ENCODE results near the gene PLCG2. TPM values are rescaled to one million over a fixed set of nuclear protein-coding genes. Genes with fewer than 3 reads are reported as not detected.

Gene PLCG2
- total RNA-seq, 1 experiment from 2014 or later, result 3.5 TPM

GRCh38 chr16:81730090-81731051 is 48.7 kb upstream of the PLCG2 start:
- POLR2A ChIA-PET (ENCODE audit: unreplicated experiment), result no interaction called here
- no peaks in the 10 kb centered on the region for H4K20me1 ChIP-seq (ENCODE audit: low read length)
- no peaks in the 10 kb centered on the region for H3K27me3 ChIP-seq (ENCODE audit: low read length)
- peak overlapping the region; percentile 74 for H2AFZ ChIP-seq (ENCODE audit: low read length)
- H3K9me3 ChIP-seq (ENCODE audit: low read length), result no peaks in the 10 kb centered on the region
- DNase-seq (peak; percentile 44), ATAC-seq (peak; percentile 81)
- no peaks in the 10 kb centered on the region for H3K79me2 ChIP-seq (ENCODE audit: low read length)
- H3K4me2 ChIP-seq (ENCODE audit: low read length), result peak overlapping the region; percentile 65
- no peaks in the 10 kb centered on the region for H3K36me3 ChIP-seq (ENCODE audit: low read depth, low read length)
- H3K9me2 ChIP-seq (replicated peaks; ENCODE audit: low read length), result no peaks in the 10 kb centered on the region
- H3F3A ChIP-seq (ENCODE audit: low read length, unreplicated experiment), result no peaks in the 10 kb centered on the region
- BruUV-seq (replicated peaks), result no TSS peak
- TF ChIP-seq, protein P1, sequence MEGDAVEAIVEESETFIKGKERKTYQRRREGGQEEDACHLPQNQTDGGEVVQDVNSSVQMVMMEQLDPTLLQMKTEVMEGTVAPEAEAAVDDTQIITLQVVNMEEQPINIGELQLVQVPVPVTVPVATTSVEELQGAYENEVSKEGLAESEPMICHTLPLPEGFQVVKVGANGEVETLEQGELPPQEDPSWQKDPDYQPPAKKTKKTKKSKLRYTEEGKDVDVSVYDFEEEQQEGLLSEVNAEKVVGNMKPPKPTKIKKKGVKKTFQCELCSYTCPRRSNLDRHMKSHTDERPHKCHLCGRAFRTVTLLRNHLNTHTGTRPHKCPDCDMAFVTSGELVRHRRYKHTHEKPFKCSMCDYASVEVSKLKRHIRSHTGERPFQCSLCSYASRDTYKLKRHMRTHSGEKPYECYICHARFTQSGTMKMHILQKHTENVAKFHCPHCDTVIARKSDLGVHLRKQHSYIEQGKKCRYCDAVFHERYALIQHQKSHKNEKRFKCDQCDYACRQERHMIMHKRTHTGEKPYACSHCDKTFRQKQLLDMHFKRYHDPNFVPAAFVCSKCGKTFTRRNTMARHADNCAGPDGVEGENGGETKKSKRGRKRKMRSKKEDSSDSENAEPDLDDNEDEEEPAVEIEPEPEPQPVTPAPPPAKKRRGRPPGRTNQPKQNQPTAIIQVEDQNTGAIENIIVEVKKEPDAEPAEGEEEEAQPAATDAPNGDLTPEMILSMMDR (conservative IDR thresholded peaks at IDR 0.05; ENCODE audit: low read depth, low read length), result peak; percentile 64
- no peak for TF ChIP-seq EZH2 (IDR thresholded peaks at IDR 0.05; ENCODE audit: low read length, unreplicated experiment)
- no peak overlapping the region for H3K27ac ChIP-seq (ENCODE audit: low read length)
- no peaks in the 10 kb centered on the region; the same call in 1 of the 2 replicates for H3K4me1 ChIP-seq (ENCODE audit: insufficient read depth, low read length)
- CTCF ChIA-PET, result interaction anchor here (0.6 kb wide), 2 partner anchors 15 to 280 kb away, joined by 4 read pairs; no protein-coding TSS in a partner anchor
- intact Hi-C loops (cut with micrococcal nuclease), result no loop called here
- no peak overlapping the region for H3K9ac ChIP-seq (ENCODE audit: low read length)
- H3K4me3 ChIP-seq (ENCODE audit: low read length), result peak overlapping the region; percentile 16; the same call in 1 of the 2 replicates

DNA sequence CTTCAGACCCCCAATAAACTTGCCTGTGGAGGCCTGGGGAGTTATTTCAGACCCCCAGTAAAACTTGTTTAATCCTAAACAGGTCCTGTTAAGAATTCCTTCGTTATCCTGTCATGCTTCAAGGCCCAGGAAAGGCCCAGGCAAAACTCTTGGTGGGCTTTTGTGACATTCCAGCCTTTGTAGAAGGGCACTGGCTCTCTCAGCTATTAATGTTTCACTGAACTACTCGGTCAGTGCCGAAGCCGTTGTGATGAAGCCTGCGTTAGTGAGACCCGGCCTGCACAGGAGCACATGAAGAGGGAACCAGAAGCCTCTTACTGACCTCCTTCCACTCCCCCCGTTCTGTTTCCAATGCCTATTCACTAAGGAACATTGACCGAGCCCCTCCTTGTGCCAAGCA is 47.4 kb upstream of the PLCG2 start:
- intact Hi-C loops (cut with micrococcal nuclease), result no loop called here
- Histone ChIP-seq H3K27me3 (ENCODE audit: low read length) (no peaks in the 10 kb centered on the region), H3K4me2 (ENCODE audit: low read length) (no peak overlapping the region), H3K4me1 (ENCODE audit: insufficient read depth, low read length) (no peaks in the 10 kb centered on the region; the same call in 1 of the 2 replicates), H3K27ac (ENCODE audit: low read length) (no peak overlapping the region), H2AFZ (ENCODE audit: low read length) (no peak overlapping the region), H3K36me3 (ENCODE audit: low read depth, low read length) (no peaks in the 10 kb centered on the region), H3F3A (ENCODE audit: low read length, unreplicated experiment) (no peaks in the 10 kb centered on the region), H3K9ac (ENCODE audit: low read length) (no peak overlapping the region), H3K9me2 (replicated peaks; ENCODE audit: low read length) (no peaks in the 10 kb centered on the region), H3K4me3 (ENCODE audit: low read length) (no peak overlapping the region), H3K9me3 (ENCODE audit: low read length) (no peaks in the 10 kb centered on the region), H3K79me2 (ENCODE audit: low read length) (no peaks in the 10 kb centered on the region), H4K20me1 (ENCODE audit: low read length) (no peaks in the 10 kb centered on the region)
- POLR2A ChIA-PET (ENCODE audit: unreplicated experiment), result no interaction called here
- CTCF ChIA-PET, result no interaction called here
- no peak for ATAC-seq
- no peak for DNase-seq
- BruUV-seq (replicated peaks), result no TSS peak
- TF ChIP-seq, protein P1 (conservative IDR thresholded peaks at IDR 0.05; ENCODE audit: low read depth, low read length), result no peak
- TF ChIP-seq EZH2 (IDR thresholded peaks at IDR 0.05; ENCODE audit: low read length, unreplicated experiment), result no peak

- Histone ChIP-seq H3K9me3 (ENCODE audit: low read length) (no peaks in the 10 kb centered on the region), H4K20me1 (ENCODE audit: low read length) (no peaks in the 10 kb centered on the region), H3K4me1 (ENCODE audit: insufficient read depth, low read length) (peaks cover 3% of the 10 kb centered on the region), H3K9me2 (replicated peaks; ENCODE audit: low read length) (no peaks in the 10 kb centered on the region), H3K27me3 (ENCODE audit: low read length) (no peaks in the 10 kb centered on the region), H3K4me2 (ENCODE audit: low read length) (no peak overlapping the region), H3K79me2 (ENCODE audit: low read length) (no peaks in the 10 kb centered on the region), H3F3A (ENCODE audit: low read length, unreplicated experiment) (no peaks in the 10 kb centered on the region), H3K27ac (ENCODE audit: low read length) (no peak overlapping the region), H2AFZ (ENCODE audit: low read length) (no peak overlapping the region), H3K4me3 (ENCODE audit: low read length) (no peak overlapping the region), H3K36me3 (ENCODE audit: low read depth, low read length) (no peaks in the 10 kb centered on the region), H3K9ac (ENCODE audit: low read length) (no peak overlapping the region)
- TF ChIP-seq EZH2 (IDR thresholded peaks at IDR 0.05; ENCODE audit: low read length, unreplicated experiment) (no peak), EZH2phosphoT487 (IDR thresholded peaks at IDR 0.05; ENCODE audit: borderline replicate concordance, low read length) (no peak)
- TF ChIP-seq, protein P1 (conservative IDR thresholded peaks at IDR 0.05; ENCODE audit: low read depth, low read length), result no peak; the same call in 1 of the 2 replicates
- ChIA-PET POLR2A (ENCODE audit: unreplicated experiment) (no interaction called here), CTCF (interaction anchor here (0.7 kb wide), 1 partner anchor 1576 kb away, joined by 4 read pairs; no protein-coding TSS in a partner anchor)
- no TSS peak for BruUV-seq (replicated peaks)
- ATAC-seq, result no peak
- no peak for DNase-seq
- intact Hi-C loops (cut with micrococcal nuclease), result no loop called here
Observed at GRCh38 chr16:81732699-81733098, 46.4 kb upstream of the PLCG2 start.
